ENCODE measurements around the gene MEGF10.

GRCh38 chr5:127440831-127441230 lies 150.2 kb downstream of the MEGF10 start:
- TF ChIP-seq TCF12 (IDR thresholded peaks at IDR 0.05; ENCODE audit: low read depth, low read length), result no peak
- no peak for TF ChIP-seq E2F4 (IDR thresholded peaks at IDR 0.05; ENCODE audit: low read depth, low read length)
- no peak for TF ChIP-seq CTCF (IDR thresholded peaks at IDR 0.05 in 2 of 3, conservative IDR thresholded peaks at IDR 0.05 in 1 of 3; ENCODE audit: control insufficient read depth in 2 of 3, extremely low read depth in 1 of 3, insufficient read depth in 1 of 3, low read depth in 3 of 3, low read length in 3 of 3)
- no peak for TF ChIP-seq POLR2A (IDR thresholded peaks at IDR 0.05; ENCODE audit: low read depth, low read length)
- no peak for TF ChIP-seq POLR2AphosphoS5 (IDR thresholded peaks at IDR 0.05; ENCODE audit: low read length)
- no peak for TF ChIP-seq EGR1 (IDR thresholded peaks at IDR 0.05; ENCODE audit: borderline replicate concordance in 1 of 2, low read depth in 2 of 2, low read length in 2 of 2)
- TF ChIP-seq RBBP5 (conservative IDR thresholded peaks at IDR 0.05), result no peak
- TF ChIP-seq EZH2 (IDR thresholded peaks at IDR 0.05; ENCODE audit: borderline replicate concordance, control insufficient read depth, low read depth, low read length), result no peak
- no peak for TF ChIP-seq MTA2 (IDR thresholded peaks at IDR 0.05; ENCODE audit: low read depth)
- no peak for TF ChIP-seq YY1 (IDR thresholded peaks at IDR 0.05; ENCODE audit: low read depth, low read length)
- no peak for TF ChIP-seq USF2 (IDR thresholded peaks at IDR 0.05; ENCODE audit: borderline replicate concordance, low read depth, low read length)
- no peak for TF ChIP-seq BCL11A (IDR thresholded peaks at IDR 0.05; ENCODE audit: low read depth, low read length)
- no peak for TF ChIP-seq EP300 (IDR thresholded peaks at IDR 0.05; ENCODE audit: borderline replicate concordance in 1 of 2, control insufficient read depth in 1 of 2, low read depth in 2 of 2, low read length in 2 of 2)
